ENCODE results near the gene SPOCK2. TPM values are rescaled to one million over a fixed set of nuclear protein-coding genes. Genes with fewer than 3 reads are reported as not detected.

Gene SPOCK2
- total and polyA plus RNA-seq, 4 donors, result 79.7 to 312 (median 241) TPM

- Histone ChIP-seq H3K4me1 (ENCODE audit: control insufficient read depth, insufficient read depth, low read length) (peaks cover 9% of the 10 kb centered on the region), H3K9me3 (ENCODE audit: control insufficient read depth, insufficient read depth, low read length) (no peaks in the 10 kb centered on the region), H3K36me3 (ENCODE audit: control insufficient read depth, insufficient read depth, low read length) (no peaks in the 10 kb centered on the region), H3K4me3 (ENCODE audit: low read depth, low read length) (no peak overlapping the region), H3K27ac (ENCODE audit: low read depth, low read length) (no peak overlapping the region), H3K27me3 (ENCODE audit: control insufficient read depth, insufficient read depth, low read length) (no peaks in the 10 kb centered on the region)
- WGBS (ENCODE audit: insufficient coverage), result 93% methylated on average over 1 of the region's 1 CpG
- DNase-seq (ENCODE audit: low read depth in 4 of 6, low spot score in 6 of 6), result no peak
Observed at GRCh38 chr10:72049472-72049871, 38.9 kb downstream of the SPOCK2 start.

- no peaks in the 10 kb centered on the region for H3K27me3 ChIP-seq (ENCODE audit: control insufficient read depth, insufficient read depth, low read length)
- WGBS (ENCODE audit: insufficient coverage), result 1% methylated on average over 7 of the region's 12 CpGs
- H3K36me3 ChIP-seq (ENCODE audit: control insufficient read depth, insufficient read depth, low read length), result no peaks in the 10 kb centered on the region
- no peaks in the 10 kb centered on the region for H3K9me3 ChIP-seq (ENCODE audit: control insufficient read depth, insufficient read depth, low read length)
- H3K4me3 ChIP-seq (ENCODE audit: low read depth, low read length), result no peak overlapping the region
- H3K4me1 ChIP-seq (ENCODE audit: control insufficient read depth, insufficient read depth, low read length), result peaks cover 17% of the 10 kb centered on the region
- peak; percentile 91 to 98 (median 94) for DNase-seq (ENCODE audit: low read depth in 4 of 6, low spot score in 6 of 6)
- no peak overlapping the region for H3K27ac ChIP-seq (ENCODE audit: low read depth, low read length)
Observed at GRCh38 chr10:72048450-72049124, 39.8 kb downstream of the SPOCK2 start.

- no peak overlapping the region for H3K27ac ChIP-seq (ENCODE audit: low read depth, low read length)
- H3K36me3 ChIP-seq (ENCODE audit: control insufficient read depth, insufficient read depth, low read length), result no peaks in the 10 kb centered on the region
- no peaks in the 10 kb centered on the region for H3K27me3 ChIP-seq (ENCODE audit: control insufficient read depth, insufficient read depth, low read length)
- H3K4me3 ChIP-seq (ENCODE audit: low read depth, low read length), result no peak overlapping the region
- no peaks in the 10 kb centered on the region for H3K9me3 ChIP-seq (ENCODE audit: control insufficient read depth, insufficient read depth, low read length)
- peaks cover 26% of the 10 kb centered on the region for H3K4me1 ChIP-seq (ENCODE audit: control insufficient read depth, insufficient read depth, low read length)
- no CpG with 5 or more reads among the region's 2 CpGs for WGBS (ENCODE audit: insufficient coverage)
- DNase-seq (ENCODE audit: low read depth in 4 of 6, low spot score in 6 of 6), result no peak
Observed at GRCh38 chr10:72045586-72045985, 42.8 kb downstream of the SPOCK2 start.

- H3K4me1 ChIP-seq (ENCODE audit: control insufficient read depth, insufficient read depth, low read length), result peaks cover 28% of the 10 kb centered on the region
- H3K36me3 ChIP-seq (ENCODE audit: control insufficient read depth, insufficient read depth, low read length), result no peaks in the 10 kb centered on the region
- H3K27me3 ChIP-seq (ENCODE audit: control insufficient read depth, insufficient read depth, low read length), result no peaks in the 10 kb centered on the region
- H3K9me3 ChIP-seq (ENCODE audit: control insufficient read depth, insufficient read depth, low read length), result no peaks in the 10 kb centered on the region
- peak overlapping the region; percentile 82 for H3K27ac ChIP-seq (ENCODE audit: low read depth, low read length)
- WGBS (ENCODE audit: insufficient coverage), result 22% methylated on average over 17 of the region's 17 CpGs
- H3K4me3 ChIP-seq (ENCODE audit: low read depth, low read length), result no peak overlapping the region
- DNase-seq (ENCODE audit: low read depth in 4 of 6, low spot score in 6 of 6), result peak; percentile 41 to 88 (median 62)
Observed at GRCh38 chr10:72044417-72045041, 43.8 kb downstream of the SPOCK2 start.

GRCh38 chr10:72043016-72043834 is 45.1 kb downstream of the SPOCK2 start:
- no peaks in the 10 kb centered on the region for H3K36me3 ChIP-seq (ENCODE audit: control insufficient read depth, insufficient read depth, low read length)
- no peak for DNase-seq (ENCODE audit: low read depth in 4 of 6, low spot score in 6 of 6)
- H3K27me3 ChIP-seq (ENCODE audit: control insufficient read depth, insufficient read depth, low read length), result no peaks in the 10 kb centered on the region
- no peak overlapping the region for H3K27ac ChIP-seq (ENCODE audit: low read depth, low read length)
- no peaks in the 10 kb centered on the region for H3K9me3 ChIP-seq (ENCODE audit: control insufficient read depth, insufficient read depth, low read length)
- 95% methylated on average over 6 of the region's 10 CpGs for WGBS (ENCODE audit: insufficient coverage)
- H3K4me3 ChIP-seq (ENCODE audit: low read depth, low read length), result no peak overlapping the region
- peaks cover 39% of the 10 kb centered on the region for H3K4me1 ChIP-seq (ENCODE audit: control insufficient read depth, insufficient read depth, low read length)

GRCh38 chr10:72041491-72041890 is 46.9 kb downstream of the SPOCK2 start:
- no peak for DNase-seq (ENCODE audit: low read depth in 4 of 6, low spot score in 6 of 6)
- Histone ChIP-seq H3K9me3 (ENCODE audit: control insufficient read depth, insufficient read depth, low read length) (no peaks in the 10 kb centered on the region), H3K27me3 (ENCODE audit: control insufficient read depth, insufficient read depth, low read length) (no peaks in the 10 kb centered on the region), H3K27ac (ENCODE audit: low read depth, low read length) (no peak overlapping the region), H3K4me1 (ENCODE audit: control insufficient read depth, insufficient read depth, low read length) (peaks cover 47% of the 10 kb centered on the region), H3K36me3 (ENCODE audit: control insufficient read depth, insufficient read depth, low read length) (no peaks in the 10 kb centered on the region), H3K4me3 (ENCODE audit: low read depth, low read length) (no peak overlapping the region)
- WGBS (ENCODE audit: insufficient coverage), result 90% methylated on average over 6 of the region's 6 CpGs

GRCh38 chr10:72039377-72039776 is 49.0 kb downstream of the SPOCK2 start:
- Histone ChIP-seq H3K27me3 (ENCODE audit: control insufficient read depth, insufficient read depth, low read length) (no peaks in the 10 kb centered on the region), H3K4me1 (ENCODE audit: control insufficient read depth, insufficient read depth, low read length) (peaks cover 52% of the 10 kb centered on the region), H3K4me3 (ENCODE audit: low read depth, low read length) (no peak overlapping the region), H3K27ac (ENCODE audit: low read depth, low read length) (no peak overlapping the region), H3K36me3 (ENCODE audit: control insufficient read depth, insufficient read depth, low read length) (no peaks in the 10 kb centered on the region), H3K9me3 (ENCODE audit: control insufficient read depth, insufficient read depth, low read length) (no peaks in the 10 kb centered on the region)
- DNase-seq (ENCODE audit: low read depth in 4 of 6, low spot score in 6 of 6), result no peak
- 94% methylated on average over 2 of the region's 9 CpGs for WGBS (ENCODE audit: insufficient coverage)

GRCh38 chr10:72038458-72039001 is 49.8 kb downstream of the SPOCK2 start:
- H3K9me3 ChIP-seq (ENCODE audit: control insufficient read depth, insufficient read depth, low read length), result no peaks in the 10 kb centered on the region
- no peaks in the 10 kb centered on the region for H3K27me3 ChIP-seq (ENCODE audit: control insufficient read depth, insufficient read depth, low read length)
- no peak for DNase-seq (ENCODE audit: low read depth in 4 of 6, low spot score in 6 of 6)
- no peak overlapping the region for H3K4me3 ChIP-seq (ENCODE audit: low read depth, low read length)
- 78% methylated on average over 12 of the region's 13 CpGs for WGBS (ENCODE audit: insufficient coverage)
- H3K27ac ChIP-seq (ENCODE audit: low read depth, low read length), result no peak overlapping the region
- H3K36me3 ChIP-seq (ENCODE audit: control insufficient read depth, insufficient read depth, low read length), result no peaks in the 10 kb centered on the region
- peaks cover 52% of the 10 kb centered on the region for H3K4me1 ChIP-seq (ENCODE audit: control insufficient read depth, insufficient read depth, low read length)

- no peaks in the 10 kb centered on the region for H3K36me3 ChIP-seq (ENCODE audit: control insufficient read depth, insufficient read depth, low read length)
- H3K27me3 ChIP-seq (ENCODE audit: control insufficient read depth, insufficient read depth, low read length), result no peaks in the 10 kb centered on the region
- DNase-seq (ENCODE audit: low read depth in 4 of 6, low spot score in 6 of 6), result no peak
- H3K4me3 ChIP-seq (ENCODE audit: low read depth, low read length), result no peak overlapping the region
- H3K9me3 ChIP-seq (ENCODE audit: control insufficient read depth, insufficient read depth, low read length), result no peaks in the 10 kb centered on the region
- H3K4me1 ChIP-seq (ENCODE audit: control insufficient read depth, insufficient read depth, low read length), result peaks cover 47% of the 10 kb centered on the region
- no peak overlapping the region for H3K27ac ChIP-seq (ENCODE audit: low read depth, low read length)
- WGBS (ENCODE audit: insufficient coverage), result 50% methylated on average over 2 of the region's 3 CpGs
Observed at GRCh38 chr10:72037811-72038210, 50.5 kb downstream of the SPOCK2 start.

Measured in spinal cord (tissue), 10 donors.